Stimulated activated CD8-positive, alpha-beta memory T cell treated with anti-CD3 and anti-CD28 coated beads, Interleukin-15, amount 100 ng/mL, for 1 hour (primary cell): ENCODE measurements around the gene KRTAP5-6.

ENCODE experiments used
- DNase-seq: peaks from one replicate; pipeline ENCODE4 v3.0.0-alpha.2; 2020; ENCODE audit warnings: low read depth

The KRTAP5-6 gene

GRCh38 chr11:1733716-1734640, 37.0 kb downstream of the KRTAP5-6 start:
- no peak for DNase-seq

GRCh38 chr11:1734641-1735081, 37.7 kb downstream of the KRTAP5-6 start:
- DNase-seq, result no peak

- DNase-seq, result no peak
Observed at GRCh38 chr11:1735271-1735670, 38.3 kb downstream of the KRTAP5-6 start.

DNA sequence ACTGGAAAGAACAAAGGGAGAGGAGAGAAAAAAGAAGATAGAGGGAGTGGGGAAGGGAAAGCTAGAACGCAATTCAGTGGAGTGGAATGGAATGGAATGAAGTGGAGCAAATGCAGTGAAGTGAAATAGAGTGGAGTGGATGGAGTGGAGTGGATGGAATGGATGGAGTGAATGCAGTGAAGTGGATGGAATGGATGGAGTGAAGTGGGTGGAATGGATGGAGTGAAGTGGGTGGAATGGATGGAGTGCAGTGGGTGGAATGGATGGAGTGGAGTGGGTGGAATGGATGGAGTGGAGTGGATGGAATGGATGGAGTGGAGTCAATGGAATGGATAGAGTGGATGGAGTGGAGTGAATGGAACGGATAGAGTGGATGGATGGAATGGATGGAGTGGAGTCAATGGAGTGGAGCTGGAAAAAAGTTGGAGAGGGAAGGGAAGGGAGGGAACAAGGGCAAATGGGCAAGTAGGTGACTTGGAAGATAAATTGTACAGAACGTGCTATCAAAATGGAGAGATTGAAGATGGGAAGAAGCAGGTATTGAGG, 39.5 kb downstream of the KRTAP5-6 start:
- no peak for DNase-seq

DNA sequence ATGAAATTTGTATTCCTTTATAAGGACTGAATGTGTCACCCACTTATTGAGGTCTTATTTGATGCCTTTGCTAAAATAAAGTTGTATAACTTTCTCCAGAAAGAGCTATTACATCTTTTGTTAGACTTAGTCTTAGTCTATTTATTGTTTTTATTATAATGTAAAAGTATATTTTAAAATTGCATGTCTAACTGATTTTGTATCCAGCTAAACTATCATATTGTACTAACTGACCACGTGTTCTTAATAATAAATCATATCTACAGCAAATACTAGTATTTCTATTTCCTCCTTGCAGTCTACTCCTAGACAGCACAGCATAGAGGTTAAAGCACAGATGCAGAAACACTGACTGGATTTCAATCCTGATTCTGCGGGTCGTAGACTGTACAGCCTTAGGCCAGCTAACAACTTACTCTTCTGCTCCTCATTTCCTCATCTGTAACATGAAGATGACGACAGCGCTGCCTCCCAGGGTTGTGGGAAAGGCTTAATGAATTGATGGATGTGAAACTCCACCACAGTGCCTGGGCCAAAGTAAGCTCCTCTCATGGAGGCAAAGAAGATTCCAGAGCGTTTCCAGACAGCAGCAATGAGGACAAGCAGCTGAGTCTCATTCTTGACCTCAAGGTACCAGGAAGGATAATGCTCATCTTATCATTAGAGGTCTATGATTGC, 40.2 kb downstream of the KRTAP5-6 start:
- DNase-seq, result no peak

DNA sequence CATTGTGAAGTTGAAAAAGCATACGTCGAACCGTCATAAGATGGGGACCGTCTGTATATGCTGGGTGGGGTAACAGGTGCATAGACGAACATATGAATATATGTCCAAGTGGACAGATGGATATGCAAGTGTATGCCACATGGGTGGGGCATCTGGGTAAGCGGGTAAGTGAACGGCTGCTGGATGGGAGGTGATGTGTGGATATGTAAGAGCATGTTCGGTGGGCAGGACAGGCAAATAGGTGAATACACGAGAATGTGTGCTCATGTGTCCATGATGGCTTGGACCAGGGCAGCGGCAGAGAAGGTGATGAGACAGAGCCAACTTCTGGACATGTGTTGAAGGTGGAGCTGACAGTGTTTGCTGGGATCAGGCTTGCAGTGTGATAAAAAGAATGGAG, 41.4 kb downstream of the KRTAP5-6 start:
- no peak for DNase-seq

DNA sequence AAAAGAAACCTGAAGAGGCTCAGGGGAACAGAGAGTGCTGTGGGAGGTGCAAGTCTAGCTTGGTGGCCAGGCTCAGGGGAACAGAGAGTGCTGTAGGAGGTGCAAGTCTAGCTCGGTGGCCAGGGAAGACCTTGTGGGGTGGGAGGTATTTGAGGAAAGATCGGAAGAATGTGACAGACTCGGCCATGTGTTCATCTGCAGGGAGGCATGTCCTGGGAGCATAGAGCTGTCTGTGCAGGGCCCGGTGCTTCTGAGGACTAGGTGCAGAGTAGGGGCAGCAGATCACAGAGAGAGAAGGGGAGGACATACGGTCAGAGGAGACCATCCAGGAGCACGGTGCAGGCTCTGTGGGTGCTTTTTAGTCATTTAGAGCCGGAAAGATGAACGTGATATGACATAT, 42.6 kb downstream of the KRTAP5-6 start:
- no peak for DNase-seq

DNA sequence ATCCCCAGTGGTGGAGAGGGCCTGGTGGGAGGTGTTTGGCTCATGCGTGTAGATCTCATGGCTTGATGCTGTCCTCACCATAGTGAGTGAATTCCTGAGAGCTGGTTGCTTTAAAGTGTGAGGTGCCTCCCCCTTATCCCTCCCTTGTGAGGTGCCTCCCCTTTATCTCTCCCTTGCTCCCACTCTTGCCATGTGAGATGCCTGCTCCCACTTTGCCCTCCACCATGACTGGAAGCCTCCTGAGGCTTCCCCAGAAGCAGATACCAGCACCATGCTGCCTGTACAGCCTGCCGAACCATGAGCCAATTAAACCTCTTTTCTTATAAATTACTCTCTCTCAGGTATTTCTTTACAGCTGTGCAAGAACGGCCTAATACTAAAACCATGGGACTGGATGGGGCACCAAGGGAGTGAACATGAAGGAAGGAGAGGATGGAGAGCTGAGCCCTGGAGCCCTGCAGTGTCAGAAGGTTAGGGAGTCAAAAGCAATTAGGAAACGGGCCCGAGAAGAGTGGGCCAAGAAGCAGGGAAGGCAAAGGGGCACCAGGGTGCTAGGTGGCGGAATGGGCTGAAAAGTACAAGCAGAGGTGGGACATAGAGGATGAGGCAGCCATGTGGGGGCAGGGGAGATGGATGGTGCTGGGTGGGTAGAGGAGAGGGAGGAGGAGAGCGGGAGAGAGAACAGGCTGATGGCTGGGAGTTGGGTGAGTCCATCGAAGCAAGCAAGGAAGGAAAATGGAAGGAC, 44.0 kb downstream of the KRTAP5-6 start:
- DNase-seq, result no peak

DNA sequence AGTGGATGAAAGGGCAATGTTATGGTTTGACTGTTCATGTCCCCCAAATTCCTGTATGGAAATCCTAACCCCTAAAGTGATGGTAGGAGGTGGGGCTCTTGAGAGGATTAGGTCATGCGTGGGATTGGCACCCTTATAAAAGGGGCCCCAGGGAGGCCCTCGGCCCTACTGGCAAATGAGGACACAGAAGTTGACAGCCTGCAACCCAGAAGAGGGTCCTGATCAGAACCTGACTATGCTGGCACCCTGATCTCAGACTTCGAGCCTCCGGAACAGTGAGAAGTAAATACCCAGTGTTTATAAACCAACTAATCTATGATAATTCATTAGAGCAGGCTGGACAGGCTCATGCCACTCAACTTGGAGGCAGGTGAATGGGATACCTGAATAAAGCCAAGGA, 44.7 kb downstream of the KRTAP5-6 start:
- DNase-seq, result no peak

- no peak for DNase-seq
Observed at GRCh38 chr11:1742371-1742770, 45.4 kb downstream of the KRTAP5-6 start.

DNA sequence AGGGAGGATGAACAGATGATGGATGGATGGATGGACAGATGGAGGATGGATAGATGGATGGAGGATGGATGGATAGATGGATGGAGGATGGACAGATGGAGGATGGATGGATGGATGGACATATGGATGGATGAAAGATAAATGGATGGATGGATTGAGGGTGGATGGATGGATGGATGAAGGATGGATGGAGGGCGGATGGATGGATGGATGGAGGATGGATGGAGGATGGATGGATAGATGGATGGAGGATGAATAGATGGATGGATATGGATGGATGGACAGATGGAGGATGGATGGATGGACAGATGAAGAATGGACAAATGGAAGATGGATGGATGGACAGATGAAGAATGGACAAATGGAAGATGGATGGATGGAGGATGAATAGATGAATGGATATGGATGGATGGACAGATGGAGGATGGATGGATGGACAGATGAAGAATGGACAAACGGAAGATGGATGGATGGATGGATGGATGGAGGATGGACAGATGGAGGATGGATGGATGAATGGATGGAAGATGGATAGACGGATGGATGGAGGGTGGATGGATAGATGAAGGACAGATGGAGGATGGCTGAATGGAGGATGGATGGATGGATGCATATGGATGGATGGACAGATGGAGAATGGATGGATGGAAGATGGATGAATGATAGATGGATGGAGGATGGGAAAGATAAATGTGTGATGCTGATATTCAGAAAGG, 46.0 kb downstream of the KRTAP5-6 start:
- no peak for DNase-seq

DNA sequence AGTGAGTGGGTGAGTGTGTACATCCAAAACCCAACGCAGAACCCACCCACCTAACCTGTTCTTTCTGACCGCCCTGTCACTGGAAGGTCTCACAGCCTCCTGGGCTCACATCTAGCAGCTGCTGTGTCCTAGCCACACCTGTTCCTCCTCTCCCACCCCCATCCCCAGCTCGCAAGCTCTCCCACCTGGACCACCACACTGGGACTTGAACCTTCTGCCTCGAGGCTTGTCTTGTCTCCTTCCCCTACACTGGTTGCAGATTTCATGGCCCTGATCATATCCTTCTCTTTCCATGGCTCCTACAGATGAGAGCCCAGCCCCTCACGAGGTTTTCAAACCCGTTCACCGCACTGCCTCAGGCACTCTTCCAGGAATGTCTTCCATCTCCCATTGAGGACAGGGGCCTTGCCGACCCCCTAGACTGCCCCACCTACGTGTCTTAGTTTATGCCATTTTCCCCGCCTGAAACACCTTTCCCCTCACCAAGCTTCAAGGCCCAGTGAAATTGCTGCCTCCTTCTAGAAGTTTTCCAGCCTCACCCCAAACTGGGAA, 46.7 kb downstream of the KRTAP5-6 start:
- DNase-seq, result no peak

GRCh38 chr11:1744137-1744886, 47.3 kb downstream of the KRTAP5-6 start:
- DNase-seq, result no peak

DNA sequence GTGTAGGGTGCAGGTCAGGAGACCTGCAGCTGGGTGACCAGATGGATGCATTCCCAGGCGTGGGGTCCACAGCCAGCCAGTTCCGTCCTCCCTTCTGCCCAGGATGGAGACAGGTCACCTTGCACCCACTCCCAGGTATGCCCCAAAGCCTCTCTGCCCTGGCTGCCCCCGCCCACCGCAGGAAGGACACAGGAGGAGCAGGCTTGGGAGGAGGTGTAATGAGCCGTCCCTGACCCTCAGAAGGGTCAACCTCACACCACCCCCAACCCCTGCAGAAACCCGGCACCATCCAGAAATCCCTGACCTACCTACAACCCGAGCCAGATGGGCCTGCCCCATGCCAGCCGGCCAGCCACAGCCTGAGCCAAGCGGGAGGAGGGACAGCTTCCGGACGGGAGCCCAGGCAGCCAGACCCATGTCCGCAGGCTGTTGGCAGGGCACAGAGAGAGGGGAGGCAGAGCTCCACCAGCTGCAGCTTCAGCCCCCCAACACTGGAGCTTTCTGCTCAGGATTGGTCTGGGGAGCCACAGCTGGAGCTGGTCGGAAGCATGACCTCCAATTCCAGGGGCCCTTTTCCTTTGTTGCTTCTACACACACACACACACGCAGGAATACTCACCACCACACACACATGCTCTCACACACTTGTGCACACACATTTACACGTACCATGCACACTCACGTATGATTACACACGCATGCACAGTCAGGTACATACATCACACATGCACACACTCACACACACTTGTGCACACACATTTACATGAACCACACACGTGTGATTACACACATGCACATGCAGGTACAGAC, 48.1 kb downstream of the KRTAP5-6 start:
- no peak for DNase-seq

- DNase-seq, result no peak
Observed at GRCh38 chr11:1745701-1746320, 48.8 kb downstream of the KRTAP5-6 start.

- no peak for DNase-seq
Observed at GRCh38 chr11:1746511-1746931, 49.5 kb downstream of the KRTAP5-6 start.

- no peak for DNase-seq
Observed at GRCh38 chr11:1746956-1747752, 50.2 kb downstream of the KRTAP5-6 start.
